Smooth muscle cell (in vitro differentiated cells): ENCODE measurements around the gene TRMT44. TPM values are rescaled to one million over a fixed set of nuclear protein-coding genes. Genes with fewer than 3 reads are reported as not detected.

Experiments
- DNase-seq: peaks from one replicate; lab custom pipeline; 2025; ENCODE audit not compliant: unreplicated experiment; lab: John Stamatoyannopoulos, UW
- H2AFZ ChIP-seq: fragments of 200-600 bp; sonication (generic); 2 replicates; pipeline ENCODE4 v1.6.0; 2016; ENCODE audit warnings: antibody characterized with exemption, low read depth, mild to moderate bottlenecking
- H3F3A ChIP-seq: fragments of 200-600 bp; sonication (generic); 2 replicates; pipeline ENCODE4 v1.6.0; 2017; ENCODE audit warnings: antibody characterized with exemption, low read depth
- H3K27ac ChIP-seq: fragments of 200-600 bp; sonication (generic); 2 replicates; pipeline ENCODE4 v1.5.1; 2016; ENCODE audit warnings: low read depth, mild to moderate bottlenecking
- H3K27me3 ChIP-seq: fragments of 200-600 bp; sonication (generic); 2 replicates; pipeline ENCODE4 v1.6.1; 2016; ENCODE audit warnings: low read depth, mild to moderate bottlenecking
- H3K36me3 ChIP-seq: fragments of 200-600 bp; sonication (generic); 2 replicates; pipeline ENCODE4 v1.5.1; 2016; ENCODE audit warnings: low read depth
- H3K4me1 ChIP-seq: fragments of 200-600 bp; sonication (generic); 2 replicates; pipeline ENCODE4 v1.5.1; 2016; ENCODE audit warnings: low read depth
- H3K4me2 ChIP-seq: fragments of 200-600 bp; sonication (generic); 2 replicates; pipeline ENCODE4 v1.6.0; 2016; ENCODE audit warnings: mild to moderate bottlenecking
- H3K4me3 ChIP-seq: fragments of 200-600 bp; sonication (generic); 2 replicates; pipeline ENCODE4 v1.5.1; 2016; ENCODE audit warnings: mild to moderate bottlenecking
- H3K79me2 ChIP-seq: fragments of 200-600 bp; sonication (generic); 2 replicates; pipeline ENCODE4 v1.6.0; 2016; ENCODE audit warnings: low read depth, mild to moderate bottlenecking
- H3K9ac ChIP-seq: fragments of 200-600 bp; sonication (generic); 2 replicates; pipeline ENCODE4 v1.6.0; 2016; ENCODE audit warnings: low read depth
- H3K9me3 ChIP-seq: fragments of 200-600 bp; sonication (generic); replicated peaks from 2 replicates; pipeline ENCODE4 v1.5.1; 2016; ENCODE audit warnings: low read depth
- H4K20me1 ChIP-seq: fragments of 200-600 bp; sonication (generic); 2 replicates; pipeline ENCODE4 v1.6.0; 2016; ENCODE audit warnings: low read depth
- WGBS: methylation state at CpG from one replicate; pipeline ENCODE4 v1.1.7; 2016; ENCODE audit warnings: low lambda C conversion rate; 5-methylcytosine and 5-hydroxymethylcytosine counted together
- polyA plus RNA-seq: library from polyadenylated mRNA; unstranded; fragments of >200 nt; fragmentation: Nextera tagmentation; extraction: Ambion mirVana; gene quantifications from 2 replicates; pipeline ENCODE4 v1.2.1, GENCODE V29; 2016
- small RNA-seq: library from RNA; depleted of rRNA; stranded (forward); fragments of <200 nt; gene quantifications from one replicate; pipeline ENCODE3, GENCODE V24; 2014
- total RNA-seq: library from RNA; depleted of rRNA; stranded (reverse); fragments of >200 nt; gene quantifications from 2 replicates; pipeline ENCODE4 v1.2.3, GENCODE V29; 2014
- TF ChIP-seq, protein P1 (sequence below): fragments of 200-600 bp; sonication (generic); IDR thresholded peaks from 2 replicates; pipeline ENCODE4 v1.5.1; 2017; ENCODE audit warnings: borderline replicate concordance, mild to moderate bottlenecking, antibody characterized with exemption; ENCODE audit not compliant: insufficient read depth, poor library complexity, severe bottlenecking

The TRMT44 gene
- total and polyA plus RNA-seq, 2 experiments from 2014 or later: 5.0 to 18.7 TPM

- Histone ChIP-seq H3K4me3 (no peak overlapping the region), H2AFZ (no peak overlapping the region), H3F3A (no peaks in the 10 kb centered on the region), H3K27me3 (no peaks in the 10 kb centered on the region), H3K9me3 (no peaks in the 10 kb centered on the region), H3K36me3 (no peaks in the 10 kb centered on the region), H3K4me1 (no peaks in the 10 kb centered on the region), H3K9ac (no peak overlapping the region), H3K4me2 (no peak overlapping the region), H4K20me1 (no peaks in the 10 kb centered on the region), H3K79me2 (no peaks in the 10 kb centered on the region), H3K27ac (no peak overlapping the region)
- no peak for DNase-seq
- 74% methylated on average over 16 of the region's 16 CpGs for WGBS
- TF ChIP-seq, protein P1, sequence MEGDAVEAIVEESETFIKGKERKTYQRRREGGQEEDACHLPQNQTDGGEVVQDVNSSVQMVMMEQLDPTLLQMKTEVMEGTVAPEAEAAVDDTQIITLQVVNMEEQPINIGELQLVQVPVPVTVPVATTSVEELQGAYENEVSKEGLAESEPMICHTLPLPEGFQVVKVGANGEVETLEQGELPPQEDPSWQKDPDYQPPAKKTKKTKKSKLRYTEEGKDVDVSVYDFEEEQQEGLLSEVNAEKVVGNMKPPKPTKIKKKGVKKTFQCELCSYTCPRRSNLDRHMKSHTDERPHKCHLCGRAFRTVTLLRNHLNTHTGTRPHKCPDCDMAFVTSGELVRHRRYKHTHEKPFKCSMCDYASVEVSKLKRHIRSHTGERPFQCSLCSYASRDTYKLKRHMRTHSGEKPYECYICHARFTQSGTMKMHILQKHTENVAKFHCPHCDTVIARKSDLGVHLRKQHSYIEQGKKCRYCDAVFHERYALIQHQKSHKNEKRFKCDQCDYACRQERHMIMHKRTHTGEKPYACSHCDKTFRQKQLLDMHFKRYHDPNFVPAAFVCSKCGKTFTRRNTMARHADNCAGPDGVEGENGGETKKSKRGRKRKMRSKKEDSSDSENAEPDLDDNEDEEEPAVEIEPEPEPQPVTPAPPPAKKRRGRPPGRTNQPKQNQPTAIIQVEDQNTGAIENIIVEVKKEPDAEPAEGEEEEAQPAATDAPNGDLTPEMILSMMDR: no peak
Observed at GRCh38 chr4:8525383-8526120, 85.0 kb downstream of the TRMT44 start.

Small RNA genes lying within 50 kb of the gene (small RNA-seq; reads per million reads assigned to genes)
- gene RNA5SP152: 1.00 reads per million, percentile 30 among the genes with 10 or more reads in this experiment

Other genes starting within 250 kb of the TRMT44 start
- gene SH3TC1, start 241.5 kb upstream of the TRMT44 start, total RNA-seq: 7.8 TPM in 2 replicates
- 12.1 and 17.7 TPM in 2 replicates for gene SH3TC1, start 241.5 kb upstream of the TRMT44 start, polyA plus RNA-seq
- 77.7 and 94.9 TPM in 2 replicates for gene HTRA3, start 171.0 kb upstream of the TRMT44 start, total RNA-seq
- gene HTRA3, start 171.0 kb upstream of the TRMT44 start, polyA plus RNA-seq: 189 and 227 TPM in 2 replicates
- 25.0 and 25.9 TPM in 2 replicates for gene ACOX3, start 54 bp upstream of the TRMT44 start, total RNA-seq
- gene ACOX3, start 54 bp upstream of the TRMT44 start, polyA plus RNA-seq: 23.9 and 27.9 TPM in 2 replicates
- not detected in 2 replicates for gene GPR78, start 139.6 kb downstream of the TRMT44 start, total RNA-seq
- gene GPR78, start 139.6 kb downstream of the TRMT44 start, polyA plus RNA-seq: 0.05 and 0.48 TPM in 2 replicates
- 10.9 and 12.0 TPM in 2 replicates for gene CPZ, start 152.0 kb downstream of the TRMT44 start, total RNA-seq
- gene CPZ, start 152.0 kb downstream of the TRMT44 start, polyA plus RNA-seq: 33.9 and 35.9 TPM in 2 replicates